ENCODE measurements around the gene LMCD1.

DNA sequence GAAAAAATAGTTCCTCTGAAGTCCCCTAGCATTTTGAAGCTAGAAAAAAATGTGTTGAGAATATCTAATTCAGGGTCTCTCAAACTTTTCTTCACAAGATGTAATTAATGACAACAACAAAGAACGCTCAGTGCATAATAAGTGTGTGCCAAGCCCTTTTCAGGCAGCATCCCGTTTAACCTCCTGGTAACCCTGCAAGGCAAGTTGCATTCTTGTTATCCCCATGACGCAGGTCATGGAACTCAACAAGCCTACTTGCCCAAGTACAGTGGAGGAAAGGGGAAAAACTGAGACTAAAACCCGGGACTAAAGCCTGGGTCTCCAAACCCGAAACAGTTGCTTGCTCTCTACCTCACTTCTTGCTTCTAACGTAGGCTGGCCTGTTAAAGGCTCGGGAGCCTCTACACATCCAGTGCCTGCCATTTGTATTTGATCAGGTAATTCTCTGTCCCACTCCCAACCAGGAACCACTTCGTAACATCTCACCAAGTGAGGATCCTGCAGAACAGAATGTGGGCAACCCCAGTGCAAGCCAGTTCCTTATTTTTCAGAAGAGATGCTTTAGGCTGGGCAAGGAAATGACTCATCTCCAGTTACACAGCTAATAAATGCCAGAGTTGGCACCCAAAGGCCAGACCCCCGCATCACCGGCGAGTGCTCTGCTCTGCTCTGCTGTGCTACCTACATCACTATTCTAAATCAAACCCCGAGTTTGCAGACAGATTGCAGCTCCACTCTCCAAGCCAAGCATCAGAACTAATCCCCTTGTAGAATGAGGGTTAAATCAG lies 28.3 kb downstream of the LMCD1 start:
- TF ChIP-seq NR3C1 (IDR thresholded peaks at IDR 0.05) (no peak), CTCF (IDR thresholded peaks at IDR 0.05) (no peak), ZSCAN20 (CRISPR knock-in tag; IDR thresholded peaks at IDR 0.05) (no peak)
